Ovary (tissue), 3 donors: ENCODE data around the gene OR5D16.
"Not testable (repeated sequence)": the region's sequence is repeated elsewhere in the genome, so short reads cannot be mapped to it uniquely, and the experiment has no call there.

ENCODE experiments used
- CTCF ChIP-seq, 3 donors: fragments of 450-650 bp in 2 of 3; fragments of 200-600 bp in 1 of 3; IDR thresholded peaks; one replicate each; pipeline versions ENCODE4 v1.5.1 to v1.8.0; 2016 to 2022; ENCODE audit warnings: antibody characterized with exemption in 3 of 3, mild to moderate bottlenecking in 1 of 3
- POLR2A ChIP-seq: fragments of 450-650 bp; IDR thresholded peaks from one replicate; pipeline ENCODE4 v1.6.1; 2017; ENCODE audit warnings: antibody characterized with exemption, mild to moderate bottlenecking, moderate library complexity
- donor health status: DM: no; HTN: no; CAD: no.

- TF ChIP-seq CTCF (IDR thresholded peaks at IDR 0.05); POLR2A: not testable (repeated sequence)
Observed at GRCh38 chr11:55882997-55883396, 44.4 kb downstream of the OR5D16 start, which contains the start of gene TRIM51.
